Adrenal gland (tissue), 12 donors: ENCODE measurements around the gene MGAT4A. TPM values are rescaled to one million over a fixed set of nuclear protein-coding genes. Genes with fewer than 3 reads are reported as not detected.
A peak's percentile ranks its signal among the peaks of the same experiment; 100 is the strongest.

Experiments used
- DNase-seq, 7 donors: peaks; one replicate each; pipeline ENCODE4 v3.0.0-alpha.2; 2019 to 2020
- H3K27ac ChIP-seq, 5 donors: fragments of 200-600 bp; sonication (generic) in 4 of 5; 1 replicate in 3 of 5; 2 replicates in 2 of 5; pipeline versions ENCODE4 v1.5.1 to v1.8.0; 2016 to 2020; ENCODE audit warnings: mild to moderate bottlenecking in 1 of 5
- H3K27me3 ChIP-seq: fragments of 200-600 bp; 2 replicates; pipeline ENCODE4 v1.8.0; 2021
- H3K36me3 ChIP-seq, 2 donors: fragments of 200-600 bp; replicated peaks in 1 of 2; 1 replicate in 1 of 2; 2 replicates in 1 of 2; pipeline versions ENCODE4 v1.5.1 to v1.8.0; 2018 to 2022
- H3K4me1 ChIP-seq, 2 donors: fragments of 200-600 bp; replicated peaks in 1 of 2; 1 replicate in 1 of 2; 2 replicates in 1 of 2; pipeline versions ENCODE4 v1.5.1 to v1.8.0; 2018 to 2021
- H3K4me3 ChIP-seq, 4 donors: fragments of 200-600 bp; sonication (generic) in 3 of 4; one replicate each; pipeline ENCODE4 v1.5.1; 2016 to 2018
- H3K9me3 ChIP-seq, 3 donors: fragments of 200-600 bp; sonication (generic) in 1 of 3; replicated peaks in 1 of 3; 1 replicate in 2 of 3; 2 replicates in 1 of 3; pipeline versions ENCODE4 v1.5.1 to v1.8.0; 2016 to 2021
- POLR2A ChIP-seq, 2 donors: fragments of 450-650 bp; IDR thresholded peaks; one replicate each; pipeline ENCODE4 v1.6.1; 2017; ENCODE audit warnings: antibody characterized with exemption in 2 of 2, mild to moderate bottlenecking in 2 of 2, moderate library complexity in 1 of 2
- WGBS, 4 donors: extraction: QIAGEN DNeasy Blood & Tissue Kit in 2 of 4; methylation state at CpG; one replicate each; pipeline versions ENCODE4 v1.1.5 to v1.1.7; 2013 to 2017; 5-methylcytosine and 5-hydroxymethylcytosine counted together
- intact Hi-C, 2 donors: fragments of 100-400 bp; cut with DNase I; formaldehyde crosslinking; loops; one replicate each; pipeline versions ENCODE4 v1.14.1 to v1.15.0; 2022 to 2023
- polyA plus RNA-seq, 3 donors: library from polyadenylated mRNA; stranded (reverse); fragments of 200-250 nt in 2 of 3; fragments of 350-450 nt in 1 of 3; fragmentation: Illumina TruSeq in 1 of 3; extraction: RNeasy Lipid Tissue Mini Kit (QIAGEN cat#74804) in 1 of 3; gene quantifications; one replicate each; pipeline ENCODE4 v1.2.3, GENCODE V29; 2013 to 2014
- total RNA-seq, 9 donors: library from RNA; depleted of rRNA in 4 of 9; stranded (reverse); fragments of >200 nt in 4 of 9; fragments of 120-200 nt in 1 of 9; fragmentation: NEBNext Ultra II Directional in 1 of 9; extraction: Animal tissue kit (Norgen Biotek cat#: 25700) in 1 of 9; gene quantifications; one replicate each; pipeline versions ENCODE4 v1.1.0 to v1.2.4, GENCODE V29; 2013 to 2023
- TF ChIP-seq, protein P1 (sequence below), 6 experiments: fragments of 450-650 bp in 4 of 6; fragments of 200-600 bp in 2 of 6; sonication (generic) in 1 of 6; IDR thresholded peaks; 1 replicate in 5 of 6; 2 replicates in 1 of 6; pipeline versions ENCODE4 v1.5.1 to v1.8.0; 2016 to 2021; ENCODE audit warnings: antibody characterized with exemption in 6 of 6, mild to moderate bottlenecking in 2 of 6, moderate library complexity in 1 of 6
- donor health status: healthy with polysubstance abuse.
- donor health status: Bipolar disorder and iron deficiency.
- donor health status: DM: yes; HTN: yes; CAD: no.
- donor health status: DM: no; HTN: no; CAD: no.
- donor health status: DM: no; HTN: no; CAD: no.
- donor health status: DM: yes; HTN: yes; CAD: no.

MGAT4A gene
- total and polyA plus RNA-seq, 12 donors, result 5.2 to 34.4 (median 18.7) TPM

DNA sequence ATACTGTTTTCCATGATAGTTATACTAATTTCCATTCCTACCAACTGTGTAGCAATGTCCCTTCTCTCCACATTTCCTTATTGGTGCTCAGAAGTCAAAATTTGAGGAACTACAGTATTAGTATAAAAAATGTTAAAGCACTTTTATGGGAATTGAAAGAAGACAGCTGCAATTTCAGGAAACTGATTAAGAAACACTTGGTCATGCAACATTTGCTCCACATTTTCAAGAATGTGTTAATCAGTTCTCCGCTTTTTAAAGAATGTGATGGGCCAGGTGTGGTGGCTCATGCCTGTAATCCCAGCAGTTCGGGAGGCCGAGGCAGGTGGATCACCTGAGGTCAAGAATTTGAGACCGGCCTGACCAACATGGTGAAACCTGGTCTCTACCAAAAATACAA is 33.6 kb upstream of the MGAT4A start:
- intact Hi-C loops, result no loop called here
- TF ChIP-seq, protein P1, sequence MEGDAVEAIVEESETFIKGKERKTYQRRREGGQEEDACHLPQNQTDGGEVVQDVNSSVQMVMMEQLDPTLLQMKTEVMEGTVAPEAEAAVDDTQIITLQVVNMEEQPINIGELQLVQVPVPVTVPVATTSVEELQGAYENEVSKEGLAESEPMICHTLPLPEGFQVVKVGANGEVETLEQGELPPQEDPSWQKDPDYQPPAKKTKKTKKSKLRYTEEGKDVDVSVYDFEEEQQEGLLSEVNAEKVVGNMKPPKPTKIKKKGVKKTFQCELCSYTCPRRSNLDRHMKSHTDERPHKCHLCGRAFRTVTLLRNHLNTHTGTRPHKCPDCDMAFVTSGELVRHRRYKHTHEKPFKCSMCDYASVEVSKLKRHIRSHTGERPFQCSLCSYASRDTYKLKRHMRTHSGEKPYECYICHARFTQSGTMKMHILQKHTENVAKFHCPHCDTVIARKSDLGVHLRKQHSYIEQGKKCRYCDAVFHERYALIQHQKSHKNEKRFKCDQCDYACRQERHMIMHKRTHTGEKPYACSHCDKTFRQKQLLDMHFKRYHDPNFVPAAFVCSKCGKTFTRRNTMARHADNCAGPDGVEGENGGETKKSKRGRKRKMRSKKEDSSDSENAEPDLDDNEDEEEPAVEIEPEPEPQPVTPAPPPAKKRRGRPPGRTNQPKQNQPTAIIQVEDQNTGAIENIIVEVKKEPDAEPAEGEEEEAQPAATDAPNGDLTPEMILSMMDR (IDR thresholded peaks at IDR 0.05), result no peak
- TF ChIP-seq POLR2A (IDR thresholded peaks at IDR 0.05), result no peak
- Histone ChIP-seq H3K4me1 (peaks cover 0 to 10% of the 10 kb centered on the region in 2 donors), H3K27me3 (no peaks in the 10 kb centered on the region), H3K4me3 (no peak overlapping the region), H3K27ac (peak overlapping the region in 2 of 5 donors; percentile 26 to 78), H3K36me3 (no peaks in the 10 kb centered on the region), H3K9me3 (no peaks in the 10 kb centered on the region)
- no peak for DNase-seq
- 80 to 84% (median 83%) methylated on average over 4 of the region's 4 CpGs for WGBS, 4 donors

DNA sequence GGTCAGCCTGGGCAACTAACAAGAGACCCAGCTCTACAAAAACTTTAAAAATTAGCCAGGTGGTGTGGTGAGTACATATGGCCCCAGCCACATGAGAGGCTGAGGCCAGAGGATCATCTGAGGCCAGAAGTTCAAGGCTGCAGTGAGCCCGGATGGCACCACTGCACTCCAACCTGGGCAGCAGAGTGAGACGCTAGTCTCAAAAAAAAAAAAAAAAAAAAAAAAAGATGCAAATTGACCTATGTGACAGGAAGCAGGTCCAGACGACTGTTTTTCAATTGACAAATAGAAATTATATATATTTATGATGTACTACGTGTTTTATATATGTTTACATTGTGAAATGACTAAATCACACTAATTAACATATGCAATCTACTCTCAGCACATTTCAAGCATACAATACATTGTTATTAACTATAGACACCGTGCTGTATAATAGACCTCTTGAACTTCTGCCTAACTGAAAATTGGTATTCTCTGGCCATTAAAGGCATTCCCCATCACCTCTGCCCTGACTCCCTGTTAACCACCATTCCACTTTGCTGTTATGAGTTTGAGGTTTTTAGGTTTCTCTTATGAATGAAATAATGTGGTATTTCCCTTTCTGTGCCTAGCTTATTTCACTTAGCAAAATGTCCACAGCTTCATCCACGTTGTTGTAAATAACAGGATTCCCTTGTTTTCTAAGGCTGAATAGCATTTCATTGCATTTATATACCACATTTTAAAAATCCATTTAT is 32.4 kb upstream of the MGAT4A start:
- intact Hi-C loops, result no loop called here
- H3K27me3 ChIP-seq, result no peaks in the 10 kb centered on the region
- WGBS, 4 donors, result 60 to 69% (median 64%) methylated on average over 6 of the region's 6 CpGs
- no peaks in the 10 kb centered on the region for H3K9me3 ChIP-seq
- DNase-seq, result no peak
- no peak overlapping the region for H3K4me3 ChIP-seq
- H3K4me1 ChIP-seq, result peaks cover 0 to 6% of the 10 kb centered on the region in 2 donors
- TF ChIP-seq, protein P1 (IDR thresholded peaks at IDR 0.05), result no peak
- no peak for TF ChIP-seq POLR2A (IDR thresholded peaks at IDR 0.05)
- H3K27ac ChIP-seq, result peak overlapping the region in 2 of 5 donors; percentile 5 to 78
- H3K36me3 ChIP-seq, result no peaks in the 10 kb centered on the region

DNA sequence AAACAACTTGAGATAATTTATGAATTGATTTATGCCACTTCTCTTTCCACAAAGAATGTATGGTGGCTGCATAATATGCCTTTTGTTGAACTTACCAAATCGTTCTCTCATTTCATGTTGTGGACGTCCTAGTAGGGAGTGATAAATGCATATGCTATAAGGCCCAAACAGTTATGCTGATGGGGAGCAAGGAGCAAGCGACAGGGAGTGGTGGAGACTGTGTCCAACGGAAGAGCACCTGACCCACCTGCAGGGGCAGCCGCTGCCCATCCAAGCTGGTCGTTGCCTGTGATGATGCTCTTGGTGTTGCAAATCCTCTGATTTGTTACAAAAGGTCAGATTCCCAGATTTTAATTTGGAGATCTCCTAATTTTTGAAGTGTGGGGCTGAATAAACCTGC is 31.0 kb upstream of the MGAT4A start:
- H3K9me3 ChIP-seq, result no peaks in the 10 kb centered on the region
- TF ChIP-seq POLR2A (IDR thresholded peaks at IDR 0.05), result no peak
- TF ChIP-seq, protein P1 (IDR thresholded peaks at IDR 0.05), result no peak
- DNase-seq, result no peak
- 73 to 80% (median 78%) methylated on average over 6 of the region's 6 CpGs for WGBS, 4 donors
- no peak overlapping the region for H3K4me3 ChIP-seq
- intact Hi-C loops, result no loop called here
- H3K27ac ChIP-seq, result peak overlapping the region in 2 of 5 donors; percentile 58 to 66
- H3K4me1 ChIP-seq, result peaks cover 0 to 21% of the 10 kb centered on the region in 2 donors
- H3K27me3 ChIP-seq, result no peaks in the 10 kb centered on the region
- no peaks in the 10 kb centered on the region for H3K36me3 ChIP-seq

DNA sequence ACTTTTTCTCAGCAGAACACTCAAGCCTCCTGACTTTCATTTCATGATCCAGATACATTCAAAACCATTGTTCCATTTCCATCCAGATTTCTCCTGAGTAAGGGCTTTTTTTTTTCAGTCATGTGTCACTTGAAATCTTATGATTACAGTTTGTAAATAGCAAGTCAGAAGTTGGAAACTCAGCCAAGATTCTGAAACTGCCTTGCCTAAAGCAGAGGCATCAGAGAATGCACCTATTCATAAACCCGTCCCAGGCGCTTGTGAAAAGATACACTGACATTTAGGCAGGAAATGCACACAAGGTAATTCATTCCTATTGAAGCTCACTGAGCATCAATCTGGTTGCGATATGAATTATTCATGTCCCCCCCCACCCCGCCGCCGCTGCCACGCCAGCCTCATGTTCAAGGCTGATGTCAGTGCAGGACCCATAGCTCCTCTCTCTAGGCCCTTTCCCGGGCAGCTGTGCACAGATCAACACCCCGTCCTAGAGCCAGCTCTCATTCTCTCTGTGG is 30.4 kb upstream of the MGAT4A start:
- no peaks in the 10 kb centered on the region for H3K36me3 ChIP-seq
- no peak overlapping the region for H3K4me3 ChIP-seq
- intact Hi-C loops, result no loop called here
- no peaks in the 10 kb centered on the region for H3K9me3 ChIP-seq
- DNase-seq, result no peak
- TF ChIP-seq, protein P1 (IDR thresholded peaks at IDR 0.05), result no peak
- no peak for TF ChIP-seq POLR2A (IDR thresholded peaks at IDR 0.05)
- WGBS, 4 donors, result 59 to 86% (median 66%) methylated on average over 3 to 9 of the region's 9 CpGs
- H3K27me3 ChIP-seq, result peaks cover 4% of the 10 kb centered on the region
- H3K4me1 ChIP-seq, result peaks cover 0 to 21% of the 10 kb centered on the region in 2 donors
- peak overlapping the region in 3 of 5 donors; percentile 6 to 66 (median 58) for H3K27ac ChIP-seq
